Choroid plexus epithelial cell (primary cell): ENCODE measurements around the gene SCNM1.

Source experiments
- DNase-seq: peaks from one replicate; pipeline ENCODE4 v3.0.0-alpha.2; 2010; ENCODE audit warnings: low read depth
- H3K4me3 ChIP-seq: 2 replicates; pipeline ENCODE4 v1.5.1; 2011; ENCODE audit warnings: low read depth, mild to moderate bottlenecking, control low read depth, low read length, moderate library complexity
- TF ChIP-seq, protein P1 (sequence below): conservative IDR thresholded peaks from 2 replicates; pipeline ENCODE4 v1.5.1; 2011; ENCODE audit warnings: low read depth, mild to moderate bottlenecking, control low read depth, inconsistent platforms, low read length, moderate library complexity

Gene SCNM1

DNA sequence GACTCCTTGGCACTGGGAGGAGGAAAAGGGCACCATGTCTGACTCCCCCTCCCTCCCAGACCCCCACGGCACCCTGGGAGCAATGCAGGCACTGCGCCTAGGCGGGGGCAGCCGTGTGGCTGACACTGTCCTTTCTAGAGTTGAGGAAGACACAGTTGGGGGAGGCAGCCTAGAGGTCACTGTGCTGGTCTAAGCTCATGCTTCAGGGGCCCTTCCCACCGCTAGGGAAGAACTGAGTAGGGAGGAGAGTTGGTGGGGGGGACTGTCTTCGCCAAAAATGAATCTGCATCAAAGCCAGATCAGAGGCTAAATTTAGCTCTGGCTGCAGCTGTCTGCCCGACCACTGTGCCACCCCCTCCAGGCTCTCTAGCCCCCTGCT is 22.9 kb upstream of the SCNM1 start:
- H3K4me3 ChIP-seq = no peak overlapping the region
- no peak for DNase-seq
- TF ChIP-seq, protein P1, sequence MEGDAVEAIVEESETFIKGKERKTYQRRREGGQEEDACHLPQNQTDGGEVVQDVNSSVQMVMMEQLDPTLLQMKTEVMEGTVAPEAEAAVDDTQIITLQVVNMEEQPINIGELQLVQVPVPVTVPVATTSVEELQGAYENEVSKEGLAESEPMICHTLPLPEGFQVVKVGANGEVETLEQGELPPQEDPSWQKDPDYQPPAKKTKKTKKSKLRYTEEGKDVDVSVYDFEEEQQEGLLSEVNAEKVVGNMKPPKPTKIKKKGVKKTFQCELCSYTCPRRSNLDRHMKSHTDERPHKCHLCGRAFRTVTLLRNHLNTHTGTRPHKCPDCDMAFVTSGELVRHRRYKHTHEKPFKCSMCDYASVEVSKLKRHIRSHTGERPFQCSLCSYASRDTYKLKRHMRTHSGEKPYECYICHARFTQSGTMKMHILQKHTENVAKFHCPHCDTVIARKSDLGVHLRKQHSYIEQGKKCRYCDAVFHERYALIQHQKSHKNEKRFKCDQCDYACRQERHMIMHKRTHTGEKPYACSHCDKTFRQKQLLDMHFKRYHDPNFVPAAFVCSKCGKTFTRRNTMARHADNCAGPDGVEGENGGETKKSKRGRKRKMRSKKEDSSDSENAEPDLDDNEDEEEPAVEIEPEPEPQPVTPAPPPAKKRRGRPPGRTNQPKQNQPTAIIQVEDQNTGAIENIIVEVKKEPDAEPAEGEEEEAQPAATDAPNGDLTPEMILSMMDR = no peak

DNA sequence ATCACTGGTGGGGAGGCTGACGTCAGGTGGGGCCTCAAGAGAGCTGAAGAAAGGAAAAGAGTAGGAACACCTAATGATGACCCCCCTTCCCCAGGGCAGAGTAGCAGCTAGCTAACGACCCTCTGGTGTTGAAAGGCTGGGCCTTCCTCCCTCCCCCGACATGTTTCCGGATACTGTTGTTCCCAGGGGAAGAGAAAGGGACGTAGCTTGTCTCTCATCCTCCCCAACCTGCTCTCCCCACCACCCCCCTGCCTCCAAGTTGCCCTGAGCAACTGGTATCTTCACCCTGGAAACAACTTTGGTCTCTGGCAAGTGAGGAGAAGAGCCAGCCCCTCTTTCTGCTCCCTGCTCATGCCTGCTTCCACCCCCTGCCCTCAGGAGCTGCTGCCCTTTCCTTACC is 22.0 kb upstream of the SCNM1 start:
- no peak overlapping the region for H3K4me3 ChIP-seq
- no peak for DNase-seq
- TF ChIP-seq, protein P1 = no peak

DNA sequence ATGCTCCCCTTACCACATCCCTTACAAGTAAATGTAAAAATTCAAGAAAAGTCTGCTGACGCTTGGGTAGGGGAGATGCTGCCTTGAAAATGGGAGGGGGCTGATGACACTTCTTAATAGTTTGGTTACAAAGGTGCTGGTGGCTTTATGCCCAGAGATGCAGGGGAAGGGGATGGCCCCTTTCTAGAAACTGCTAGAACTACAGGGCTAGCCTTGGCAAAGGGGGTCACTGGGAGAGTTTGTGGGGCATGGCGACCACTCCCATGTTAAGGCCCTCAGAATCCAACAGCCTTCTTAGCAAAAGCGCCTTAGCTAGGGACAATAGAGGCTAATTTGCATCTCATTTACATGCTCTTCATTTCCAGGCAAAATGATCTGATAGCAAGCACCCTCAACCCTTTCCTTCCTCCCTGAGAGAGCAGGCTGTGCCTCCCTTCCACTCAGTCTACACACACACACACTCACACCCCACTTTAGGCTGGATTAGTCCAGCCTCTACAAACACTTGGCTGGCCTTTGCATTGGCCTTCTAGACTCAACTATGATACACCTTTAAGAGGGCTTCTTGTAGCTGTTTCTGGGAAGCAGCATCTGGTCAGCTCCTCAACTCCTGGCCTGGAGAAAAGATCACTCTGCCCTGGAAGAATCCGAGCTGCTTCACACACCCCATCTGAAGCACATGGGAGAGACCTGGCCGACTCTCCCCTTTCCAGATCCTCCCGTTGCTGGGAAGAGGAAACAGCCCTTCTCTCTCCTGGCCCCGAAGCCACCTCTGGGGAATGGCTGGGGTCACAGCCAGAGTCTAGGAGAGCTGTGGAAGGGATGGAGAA is 21.3 kb upstream of the SCNM1 start:
- H3K4me3 ChIP-seq = peak overlapping the region; percentile 78
- peak; percentile 32 for DNase-seq
- TF ChIP-seq, protein P1 = no peak

DNA sequence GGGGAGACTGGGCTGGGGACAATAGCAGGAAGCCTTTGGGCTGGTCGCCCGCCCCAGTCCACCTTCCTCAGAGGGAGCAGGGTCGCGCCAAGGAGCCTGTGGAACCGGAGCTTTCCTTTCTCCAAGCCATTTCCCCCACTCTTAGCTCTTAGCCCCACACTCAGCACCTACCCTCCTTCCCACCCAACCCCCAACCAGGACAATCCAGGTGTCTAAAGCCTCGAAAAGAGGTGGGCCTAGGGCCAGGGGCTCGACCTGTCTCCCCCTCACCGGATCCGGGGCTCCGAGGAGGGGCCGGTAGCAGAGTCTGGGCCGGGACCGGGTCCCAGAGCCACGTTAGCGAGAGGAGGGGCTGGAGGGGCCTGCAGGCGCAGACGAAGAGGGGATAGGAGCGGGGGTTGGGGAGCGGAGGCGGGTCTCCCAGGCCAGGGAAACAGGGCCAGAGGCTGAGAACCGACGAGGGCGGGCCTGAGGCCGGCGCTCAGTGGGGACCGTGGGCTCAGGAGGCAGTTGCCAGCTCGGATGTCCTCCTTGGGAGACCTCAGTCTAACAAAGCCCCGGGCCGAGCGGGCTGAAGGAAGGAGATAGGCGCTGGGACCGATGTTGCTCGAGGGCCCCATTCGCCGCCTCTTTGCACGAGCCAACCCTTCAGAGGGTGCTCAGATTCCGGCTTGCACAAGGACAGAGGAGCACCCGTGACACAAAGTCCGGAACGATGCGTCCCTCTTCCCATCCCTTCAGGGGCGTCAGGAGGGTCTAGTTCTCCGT is 20.5 kb upstream of the SCNM1 start:
- peak; percentile 29 for DNase-seq
- H3K4me3 ChIP-seq = peak overlapping the region; percentile 78
- TF ChIP-seq, protein P1 = no peak

DNA sequence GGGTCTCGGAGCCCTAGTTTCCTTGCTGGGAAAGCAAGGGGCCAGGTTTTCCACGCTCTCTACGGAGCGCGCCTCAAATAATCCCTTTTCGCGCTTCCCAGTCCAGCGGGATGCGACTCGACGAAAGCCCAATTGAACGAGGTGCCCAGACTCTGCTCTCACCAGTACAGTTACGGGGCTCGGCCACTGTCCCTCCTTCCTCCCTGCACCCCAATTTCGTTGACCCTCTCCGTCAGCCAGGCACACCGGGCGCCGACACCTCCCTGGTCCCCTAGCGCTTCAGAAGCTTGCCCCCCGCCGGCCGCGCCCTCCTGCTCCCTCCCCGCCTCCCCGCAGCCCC is 19.9 kb upstream of the SCNM1 start:
- H3K4me3 ChIP-seq = peak overlapping the region; percentile 78
- TF ChIP-seq, protein P1 = no peak
- no peak for DNase-seq

DNA sequence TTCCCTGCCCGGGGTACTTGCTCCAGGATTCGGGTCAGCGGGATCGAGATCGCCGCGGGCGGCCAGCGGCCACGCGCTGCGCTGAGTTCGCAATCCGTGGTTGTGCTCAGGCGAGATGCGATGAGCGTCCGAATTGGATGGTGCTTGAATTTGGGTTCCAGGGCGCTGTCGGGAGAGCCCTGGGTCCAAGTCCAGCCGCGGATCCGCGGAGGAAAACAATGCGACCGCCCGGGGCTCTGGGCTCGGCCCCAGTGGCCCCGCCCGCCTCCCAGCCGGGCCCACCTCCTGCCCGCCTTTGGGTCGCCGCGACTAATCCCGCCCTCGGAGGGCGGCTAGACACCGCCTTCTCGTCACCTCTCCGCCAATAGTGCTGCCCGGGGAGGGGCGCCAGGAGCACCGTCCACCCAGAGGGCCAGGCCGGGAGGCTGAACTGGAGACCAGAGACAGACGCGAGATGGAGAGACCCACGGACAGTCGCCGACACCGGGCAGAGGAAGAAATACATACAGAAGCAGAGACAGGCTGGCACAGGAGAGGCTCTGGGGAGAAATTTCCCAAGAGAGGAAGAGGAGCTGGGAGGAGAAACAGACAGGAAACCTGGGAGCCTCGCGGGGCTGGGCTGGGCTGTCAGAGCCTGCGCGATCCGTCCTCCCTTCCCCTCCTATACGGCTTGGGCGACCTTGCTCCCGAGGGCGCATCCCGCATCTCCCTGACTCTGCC is 19.4 kb upstream of the SCNM1 start, which contains the start of gene SEMA6C:
TSS of gene SEMA6C (minus strand) at position 220 of the 720 bp plus-strand sequence. CDS start 4,010 bp downstream, outside the sequence.
- DNase-seq = peak; percentile 91
- peak within 1 kb of the TSS; percentile 78 for H3K4me3 ChIP-seq
- TF ChIP-seq, protein P1 = no peak
